Activated CD8-positive, alpha-beta memory T cell treated with anti-CD3 and anti-CD28 coated beads for 1 hour (primary cell): ENCODE results near the gene LRP1.

Experiments
- DNase-seq, 2 donors: peaks; one replicate each; pipeline ENCODE4 v3.0.0-alpha.2; 2020; ENCODE audit warnings: low read depth in 1 of 2; ENCODE audit errors: extremely low read depth in 1 of 2

The LRP1 gene

DNA sequence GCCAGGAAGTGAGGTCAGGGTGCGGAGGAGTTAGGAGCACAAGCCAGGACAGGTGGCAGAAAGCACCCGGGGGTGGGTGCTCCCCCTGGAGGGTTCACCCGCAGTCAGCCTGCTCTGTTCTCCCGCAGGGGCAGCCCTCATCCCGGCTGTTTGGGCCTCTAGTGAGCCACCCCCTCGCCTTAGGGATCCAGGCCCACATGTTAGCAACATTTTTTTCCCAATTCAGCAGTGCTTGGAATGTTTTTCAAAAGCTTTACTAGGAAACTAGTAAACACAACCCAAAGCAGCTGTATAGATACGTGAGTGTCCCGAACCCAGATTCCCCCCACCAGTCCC, 59.8 kb downstream of the LRP1 start:
- no peak for DNase-seq

DNA sequence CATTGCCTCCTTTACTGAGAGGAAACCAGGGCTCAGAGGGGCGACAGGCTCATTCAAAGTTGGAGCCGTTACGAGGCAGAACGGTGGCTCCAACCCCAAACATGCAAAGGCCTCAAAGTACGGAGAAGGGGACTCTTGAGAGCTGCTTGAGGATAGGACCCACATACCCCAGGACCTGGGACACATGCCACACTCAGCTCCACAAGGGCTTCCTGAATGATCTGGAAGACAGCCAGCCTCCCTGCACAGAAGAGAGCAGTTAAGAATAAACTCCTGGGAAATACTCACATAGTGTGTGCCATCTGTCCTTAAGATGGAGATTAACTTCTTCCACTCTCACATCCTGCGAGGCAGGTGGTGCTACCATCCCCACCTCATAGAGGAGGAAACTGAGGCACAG, 61.8 kb downstream of the LRP1 start:
- no peak for DNase-seq

DNA sequence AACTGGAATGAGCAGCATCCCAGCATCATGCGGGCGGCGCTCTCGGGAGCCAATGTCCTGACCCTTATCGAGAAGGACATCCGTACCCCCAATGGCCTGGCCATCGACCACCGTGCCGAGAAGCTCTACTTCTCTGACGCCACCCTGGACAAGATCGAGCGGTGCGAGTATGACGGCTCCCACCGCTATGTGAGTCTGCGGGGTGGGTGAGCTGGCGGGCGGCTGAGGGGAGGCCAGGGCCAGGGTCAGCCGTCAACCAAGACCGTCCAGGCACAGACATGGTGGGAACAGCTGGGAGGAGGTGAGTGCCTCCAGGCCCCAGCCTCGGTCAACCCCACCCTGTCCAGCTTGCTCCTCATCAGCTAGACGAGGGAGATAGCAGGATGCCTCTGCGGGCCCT, 62.5 kb downstream of the LRP1 start:
- DNase-seq, result no peak

DNA sequence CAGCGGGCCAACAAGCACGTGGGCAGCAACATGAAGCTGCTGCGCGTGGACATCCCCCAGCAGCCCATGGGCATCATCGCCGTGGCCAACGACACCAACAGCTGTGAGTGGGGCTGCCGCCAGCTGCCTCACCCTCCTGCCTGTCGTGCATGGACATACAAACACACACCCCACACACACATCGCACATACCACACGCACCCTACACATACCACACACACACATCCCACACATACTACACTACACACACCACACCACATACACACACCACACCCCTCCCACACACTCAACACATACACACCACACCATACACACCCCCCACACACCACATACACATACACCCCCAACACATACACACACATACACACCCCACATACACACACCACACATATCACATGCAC, 63.1 kb downstream of the LRP1 start:
- DNase-seq, result no peak

DNA sequence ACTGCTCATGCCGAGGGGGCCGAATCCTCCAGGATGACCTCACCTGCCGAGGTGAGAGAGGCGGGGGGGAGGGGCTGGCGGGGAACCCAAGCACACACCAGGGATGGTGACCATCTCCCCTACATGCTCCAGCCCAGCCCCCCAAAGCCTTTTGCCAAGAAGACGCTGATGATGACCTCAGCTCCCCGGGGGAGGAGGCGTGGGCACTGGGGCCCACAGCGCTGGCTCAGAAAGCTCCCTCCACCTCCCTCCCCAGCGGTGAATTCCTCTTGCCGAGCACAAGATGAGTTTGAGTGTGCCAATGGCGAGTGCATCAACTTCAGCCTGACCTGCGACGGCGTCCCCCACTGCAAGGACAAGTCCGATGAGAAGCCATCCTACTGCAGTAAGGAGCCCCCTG, 64.6 kb downstream of the LRP1 start:
- DNase-seq, result no peak

DNA sequence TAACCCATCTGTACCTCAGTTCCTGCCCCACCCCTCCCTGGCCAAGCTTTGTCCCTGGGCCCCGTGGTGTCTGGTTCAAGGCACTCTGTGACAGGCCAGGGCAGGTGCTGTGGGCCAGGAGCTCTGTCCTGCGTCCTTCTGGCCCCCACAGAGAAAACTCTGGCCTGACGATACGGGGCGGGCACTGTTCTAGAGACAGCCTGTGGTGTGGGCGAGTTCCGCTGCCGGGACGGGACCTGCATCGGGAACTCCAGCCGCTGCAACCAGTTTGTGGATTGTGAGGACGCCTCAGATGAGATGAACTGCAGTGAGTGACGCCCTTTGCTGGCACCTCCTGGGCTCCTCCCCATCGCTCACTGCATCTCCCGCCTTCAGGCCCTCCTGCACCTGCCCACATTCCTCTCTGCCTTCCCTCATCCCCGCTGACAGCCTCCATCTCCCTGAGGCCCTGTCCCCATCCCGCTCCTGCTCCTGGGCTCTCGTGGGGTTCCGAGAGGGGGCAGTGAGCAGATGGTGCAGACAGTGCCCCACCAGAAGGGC, 65.5 kb downstream of the LRP1 start:
- no peak for DNase-seq

DNA sequence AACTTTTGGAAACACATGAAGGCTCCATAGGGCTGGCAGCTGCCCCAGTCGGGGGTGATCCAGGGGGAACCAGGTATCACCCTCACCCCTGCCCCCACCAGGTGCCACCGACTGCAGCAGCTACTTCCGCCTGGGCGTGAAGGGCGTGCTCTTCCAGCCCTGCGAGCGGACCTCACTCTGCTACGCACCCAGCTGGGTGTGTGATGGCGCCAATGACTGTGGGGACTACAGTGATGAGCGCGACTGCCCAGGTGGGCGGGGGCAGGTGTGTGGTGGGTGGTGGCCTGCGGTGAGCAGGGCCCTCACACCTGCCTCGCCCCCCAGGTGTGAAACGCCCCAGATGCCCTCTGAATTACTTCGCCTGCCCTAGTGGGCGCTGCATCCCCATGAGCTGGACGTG, 66.0 kb downstream of the LRP1 start:
- DNase-seq, result no peak

DNA sequence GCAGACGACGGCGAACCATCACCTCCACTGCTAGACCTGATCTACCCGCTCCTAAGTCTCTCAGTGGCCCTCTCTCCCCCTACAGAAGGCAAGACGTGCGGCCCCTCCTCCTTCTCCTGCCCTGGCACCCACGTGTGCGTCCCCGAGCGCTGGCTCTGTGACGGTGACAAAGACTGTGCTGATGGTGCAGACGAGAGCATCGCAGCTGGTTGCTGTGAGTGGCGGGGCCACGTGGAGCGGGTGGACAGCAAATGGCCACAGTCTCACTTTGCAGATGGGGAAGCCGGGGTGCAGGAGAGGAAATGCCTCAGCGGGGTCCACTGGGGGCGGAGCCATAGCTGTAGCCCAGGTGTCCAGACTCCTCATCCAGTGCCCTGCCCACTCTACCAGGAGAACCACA, 66.9 kb downstream of the LRP1 start:
- no peak for DNase-seq

DNA sequence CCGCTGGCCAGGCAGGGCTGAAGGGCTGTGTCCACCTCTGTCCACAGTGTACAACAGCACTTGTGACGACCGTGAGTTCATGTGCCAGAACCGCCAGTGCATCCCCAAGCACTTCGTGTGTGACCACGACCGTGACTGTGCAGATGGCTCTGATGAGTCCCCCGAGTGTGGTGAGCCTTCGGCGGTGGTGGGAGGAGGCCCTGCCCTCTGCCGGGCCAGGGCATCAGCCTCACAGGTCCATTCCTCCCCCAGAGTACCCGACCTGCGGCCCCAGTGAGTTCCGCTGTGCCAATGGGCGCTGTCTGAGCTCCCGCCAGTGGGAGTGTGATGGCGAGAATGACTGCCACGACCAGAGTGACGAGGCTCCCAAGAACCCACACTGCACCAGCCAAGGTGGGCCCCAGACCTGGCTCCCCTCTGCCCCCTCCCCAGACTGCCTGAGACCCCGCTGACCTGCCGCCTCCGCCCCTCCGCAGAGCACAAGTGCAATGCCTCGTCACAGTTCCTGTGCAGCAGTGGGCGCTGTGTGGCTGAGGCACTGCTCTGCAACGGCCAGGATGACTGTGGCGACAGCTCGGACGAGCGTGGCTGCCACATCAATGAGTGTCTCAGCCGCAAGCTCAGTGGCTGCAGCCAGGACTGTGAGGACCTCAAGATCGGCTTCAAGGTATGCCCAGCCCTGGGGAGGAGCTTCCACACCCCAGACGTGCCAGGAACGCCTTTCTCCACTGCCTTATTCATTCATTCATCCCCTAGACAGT, 67.5 kb downstream of the LRP1 start:
- DNase-seq, result no peak

DNA sequence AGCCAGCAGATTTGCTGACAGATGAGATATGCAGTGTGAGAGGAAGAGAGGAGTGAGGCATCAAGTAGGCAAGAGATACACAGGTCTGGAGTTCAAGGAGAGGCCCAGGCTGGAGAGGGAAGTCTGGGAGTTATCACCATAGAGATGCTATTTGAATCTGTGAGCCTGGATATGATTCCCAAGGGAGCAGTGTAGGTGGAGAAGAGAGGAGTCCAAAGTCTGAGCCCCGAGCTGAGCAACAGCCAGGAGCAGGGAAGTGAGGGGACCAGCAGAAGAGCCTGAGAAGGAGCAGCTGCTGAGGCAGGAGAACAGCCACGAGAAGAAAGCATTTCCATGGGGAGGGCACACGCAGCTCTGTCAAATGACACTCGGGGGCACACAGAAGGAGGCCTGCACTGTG, 68.2 kb downstream of the LRP1 start:
- no peak for DNase-seq

DNA sequence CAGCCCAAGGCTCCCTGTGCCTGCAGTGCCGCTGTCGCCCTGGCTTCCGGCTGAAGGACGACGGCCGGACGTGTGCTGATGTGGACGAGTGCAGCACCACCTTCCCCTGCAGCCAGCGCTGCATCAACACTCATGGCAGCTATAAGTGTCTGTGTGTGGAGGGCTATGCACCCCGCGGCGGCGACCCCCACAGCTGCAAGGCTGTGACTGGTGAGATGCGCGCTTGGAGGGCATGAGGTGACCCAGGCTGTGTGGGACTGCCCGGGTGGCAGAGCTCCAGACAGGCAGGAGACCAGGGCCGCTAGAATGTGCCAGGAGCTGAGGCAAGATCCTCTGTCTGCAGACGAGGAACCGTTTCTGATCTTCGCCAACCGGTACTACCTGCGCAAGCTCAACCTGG, 68.7 kb downstream of the LRP1 start:
- no peak for DNase-seq

DNA sequence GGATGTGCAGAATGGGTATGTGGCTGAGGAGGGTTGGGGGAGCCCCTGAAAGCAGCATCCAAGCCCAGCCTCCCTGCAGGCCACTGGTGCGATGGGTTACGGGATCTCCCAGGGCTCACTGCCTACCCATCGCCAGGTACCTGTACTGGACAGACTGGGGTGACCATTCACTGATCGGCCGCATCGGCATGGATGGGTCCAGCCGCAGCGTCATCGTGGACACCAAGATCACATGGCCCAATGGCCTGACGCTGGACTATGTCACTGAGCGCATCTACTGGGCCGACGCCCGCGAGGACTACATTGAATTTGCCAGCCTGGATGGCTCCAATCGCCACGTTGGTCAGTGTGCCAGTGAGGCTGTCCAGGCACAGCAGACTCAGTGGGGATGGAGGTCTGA, 70.0 kb downstream of the LRP1 start:
- DNase-seq, result no peak

DNA sequence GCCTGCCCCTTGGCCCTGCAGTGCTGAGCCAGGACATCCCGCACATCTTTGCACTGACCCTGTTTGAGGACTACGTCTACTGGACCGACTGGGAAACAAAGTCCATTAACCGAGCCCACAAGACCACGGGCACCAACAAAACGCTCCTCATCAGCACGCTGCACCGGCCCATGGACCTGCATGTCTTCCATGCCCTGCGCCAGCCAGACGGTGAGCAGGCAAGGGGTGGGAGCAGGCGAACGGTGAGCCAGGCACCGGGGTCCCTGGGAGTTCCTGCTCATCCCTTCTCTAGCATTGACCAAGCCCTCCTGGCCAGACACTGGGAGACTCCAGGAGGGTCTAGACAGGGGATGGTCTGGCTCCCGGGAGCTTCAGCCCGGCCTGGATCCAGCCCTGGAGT, 70.9 kb downstream of the LRP1 start:
- DNase-seq, result no peak

DNA sequence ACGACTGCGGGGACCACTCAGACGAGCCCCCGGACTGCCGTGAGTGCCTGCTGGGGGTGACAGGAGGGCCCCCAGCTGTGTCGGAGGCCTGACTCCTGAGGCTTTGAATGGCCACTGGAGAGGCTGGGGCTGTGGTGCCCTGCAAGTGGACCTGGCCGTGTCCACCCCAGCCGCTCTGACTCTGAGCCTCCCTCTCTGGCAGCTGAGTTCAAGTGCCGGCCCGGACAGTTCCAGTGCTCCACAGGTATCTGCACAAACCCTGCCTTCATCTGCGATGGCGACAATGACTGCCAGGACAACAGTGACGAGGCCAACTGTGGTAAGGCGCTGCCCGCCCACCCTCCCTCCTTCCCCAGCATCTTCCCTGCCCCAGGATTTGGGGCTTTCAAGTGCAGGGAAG, 72.2 kb downstream of the LRP1 start:
- DNase-seq, result no peak

DNA sequence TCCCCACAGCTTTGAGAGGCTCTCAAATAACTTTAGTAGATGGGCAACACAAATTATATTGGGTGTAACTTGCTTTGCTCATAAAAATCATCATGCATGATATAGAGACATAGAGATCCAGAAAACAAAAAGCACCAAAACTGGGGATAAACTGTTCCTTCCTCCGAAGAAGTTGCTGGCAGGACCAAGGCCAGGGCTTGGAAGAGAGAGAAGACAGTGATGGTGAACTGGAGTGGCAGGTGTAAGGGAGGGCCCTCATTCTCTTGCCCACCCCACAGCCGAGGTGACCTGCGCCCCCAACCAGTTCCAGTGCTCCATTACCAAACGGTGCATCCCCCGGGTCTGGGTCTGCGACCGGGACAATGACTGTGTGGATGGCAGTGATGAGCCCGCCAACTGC, 72.9 kb downstream of the LRP1 start:
- DNase-seq, result no peak

DNA sequence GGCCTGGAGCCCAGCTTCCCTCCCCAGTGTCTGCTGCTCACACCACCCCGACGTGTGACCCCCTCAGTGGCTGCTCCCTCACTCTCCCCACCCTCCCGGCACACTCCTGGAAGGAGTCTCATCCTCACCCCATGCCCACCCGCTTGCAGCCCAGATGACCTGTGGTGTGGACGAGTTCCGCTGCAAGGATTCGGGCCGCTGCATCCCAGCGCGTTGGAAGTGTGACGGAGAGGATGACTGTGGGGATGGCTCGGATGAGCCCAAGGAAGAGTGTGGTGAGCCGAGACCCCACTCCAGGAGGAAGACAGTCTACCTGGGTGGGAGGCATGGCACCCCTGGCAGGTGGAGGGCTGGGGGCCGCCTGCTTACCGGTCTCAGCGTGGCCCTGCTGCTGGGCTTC, 73.3 kb downstream of the LRP1 start:
- no peak for DNase-seq

DNA sequence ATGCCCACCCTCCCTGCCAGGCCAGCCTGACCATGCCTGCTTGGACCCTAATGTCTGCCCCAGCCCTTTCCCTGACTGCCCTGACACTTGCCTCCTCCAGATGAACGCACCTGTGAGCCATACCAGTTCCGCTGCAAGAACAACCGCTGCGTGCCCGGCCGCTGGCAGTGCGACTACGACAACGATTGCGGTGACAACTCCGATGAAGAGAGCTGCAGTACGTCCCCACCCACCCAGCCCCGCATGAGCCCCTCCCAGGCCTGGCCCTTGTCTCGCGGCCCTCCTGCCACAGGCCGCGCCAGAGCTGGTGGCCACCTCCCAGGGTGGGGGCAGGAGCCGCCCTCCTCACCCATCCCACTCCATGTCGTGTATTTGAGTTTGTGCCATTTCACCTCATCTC, 74.0 kb downstream of the LRP1 start:
- DNase-seq, result no peak

DNA sequence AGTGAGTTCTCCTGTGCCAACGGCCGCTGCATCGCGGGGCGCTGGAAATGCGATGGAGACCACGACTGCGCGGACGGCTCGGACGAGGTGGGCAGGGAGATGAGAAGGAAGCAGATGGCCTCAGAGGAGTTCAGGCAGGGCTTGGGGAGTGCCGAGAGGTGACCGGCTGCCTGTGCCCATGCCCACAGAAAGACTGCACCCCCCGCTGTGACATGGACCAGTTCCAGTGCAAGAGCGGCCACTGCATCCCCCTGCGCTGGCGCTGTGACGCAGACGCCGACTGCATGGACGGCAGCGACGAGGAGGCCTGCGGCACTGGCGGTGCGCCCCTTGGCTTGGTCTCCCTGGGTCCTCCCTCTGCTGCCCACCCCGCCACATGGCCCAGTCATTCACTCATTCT, 74.9 kb downstream of the LRP1 start:
- DNase-seq, result no peak

DNA sequence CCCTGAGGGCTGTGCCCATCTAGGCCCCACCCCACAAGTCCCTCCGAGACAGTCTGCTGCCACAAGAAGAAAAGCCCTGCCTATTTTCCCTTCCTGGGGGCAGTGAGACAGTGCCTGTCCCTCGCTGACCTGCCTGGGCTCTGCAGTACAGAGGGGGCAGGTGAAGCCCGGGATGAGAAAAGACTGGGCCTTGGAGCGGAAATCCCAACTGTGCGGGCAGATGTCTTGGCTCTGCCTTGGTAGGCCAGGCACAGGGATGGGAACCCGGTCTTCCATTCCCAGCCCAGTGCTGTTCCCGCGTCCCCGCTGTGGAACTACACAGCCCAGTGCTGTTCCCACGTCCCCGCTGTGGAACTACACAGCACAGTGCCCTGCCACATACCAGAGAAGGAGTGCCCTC, 75.5 kb downstream of the LRP1 start:
- no peak for DNase-seq

DNA sequence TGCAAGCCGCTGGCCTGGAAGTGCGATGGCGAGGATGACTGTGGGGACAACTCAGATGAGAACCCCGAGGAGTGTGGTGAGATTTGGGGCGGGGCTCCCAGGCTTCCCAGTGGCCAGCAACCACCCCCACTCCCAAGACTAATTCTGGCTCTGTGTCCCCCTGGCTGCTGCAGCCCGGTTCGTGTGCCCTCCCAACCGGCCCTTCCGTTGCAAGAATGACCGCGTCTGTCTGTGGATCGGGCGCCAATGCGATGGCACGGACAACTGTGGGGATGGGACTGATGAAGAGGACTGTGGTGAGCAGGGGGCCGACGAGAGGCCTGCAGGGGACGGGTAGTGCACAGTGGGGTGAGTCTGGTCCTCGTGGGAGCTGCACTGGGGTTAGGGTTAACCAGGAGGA, 76.2 kb downstream of the LRP1 start:
- DNase-seq, result no peak

DNA sequence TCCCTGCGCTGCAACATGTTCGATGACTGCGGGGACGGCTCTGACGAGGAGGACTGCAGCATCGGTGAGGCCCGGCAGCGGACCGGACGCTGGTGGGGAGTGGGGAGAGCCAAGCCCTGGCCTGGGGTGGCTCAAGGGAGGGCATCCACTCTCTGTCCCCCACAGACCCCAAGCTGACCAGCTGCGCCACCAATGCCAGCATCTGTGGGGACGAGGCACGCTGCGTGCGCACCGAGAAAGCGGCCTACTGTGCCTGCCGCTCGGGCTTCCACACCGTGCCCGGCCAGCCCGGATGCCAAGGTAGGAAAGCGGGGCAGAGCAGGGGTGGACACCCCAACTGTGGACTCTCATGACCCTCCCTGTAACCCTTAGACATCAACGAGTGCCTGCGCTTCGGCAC, 76.9 kb downstream of the LRP1 start:
- DNase-seq, result no peak

DNA sequence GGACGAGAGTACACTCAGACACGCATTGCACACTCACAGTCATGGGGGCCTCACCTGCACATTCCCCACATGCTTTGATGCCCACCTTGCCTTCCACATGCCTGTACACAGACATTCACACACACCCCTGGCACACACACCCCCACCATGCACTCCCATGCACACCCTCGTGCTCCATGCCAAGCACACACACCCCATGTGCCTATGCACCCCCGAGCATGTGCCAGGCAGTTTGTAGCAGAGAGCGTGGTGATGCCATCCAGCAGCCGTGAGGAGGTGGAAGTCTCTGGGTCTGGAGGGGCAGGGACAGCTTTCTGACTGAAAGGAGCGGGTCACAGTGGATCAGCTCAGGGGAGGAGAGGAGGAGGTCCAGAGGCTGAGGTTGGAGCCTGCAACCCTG, 77.6 kb downstream of the LRP1 start:
- DNase-seq, result no peak
